H9 (cell line): ENCODE results near the gene PLA2G5. TPM values are rescaled to one million over a fixed set of nuclear protein-coding genes. Genes with fewer than 3 reads are reported as not detected.

Source experiments
- DNase-seq: peaks from one replicate; pipeline ENCODE4 v3.0.0-alpha.2; 2017
- H2AFZ ChIP-seq: one replicate; pipeline ENCODE4 v1.6.1; 2013; ENCODE audit warnings: mild to moderate bottlenecking, low read length, control low read depth, moderate library complexity
- H2AK5ac ChIP-seq: 2 replicates; pipeline ENCODE4 v1.6.1; 2013; ENCODE audit warnings: low read length, control low read depth, mixed read lengths; ENCODE audit not compliant: insufficient read length
- H2BK120ac ChIP-seq: one replicate; pipeline ENCODE4 v1.6.1; 2013; ENCODE audit warnings: low read depth, mild to moderate bottlenecking, low read length, control low read depth, inconsistent platforms; ENCODE audit not compliant: poor library complexity, severe bottlenecking
- H2BK12ac ChIP-seq: 2 replicates; pipeline ENCODE4 v1.6.1; 2013; ENCODE audit warnings: low read length, control low read depth, mixed read lengths, low read depth; ENCODE audit not compliant: insufficient read length
- H2BK15ac ChIP-seq: 2 replicates; pipeline ENCODE4 v1.6.1; 2013; ENCODE audit warnings: low read depth, low read length, control low read depth
- H2BK20ac ChIP-seq: one replicate; pipeline ENCODE4 v1.6.1; 2013; ENCODE audit warnings: low read depth, mild to moderate bottlenecking, low read length, control low read depth, inconsistent platforms; ENCODE audit not compliant: poor library complexity, severe bottlenecking
- H2BK5ac ChIP-seq: 2 replicates; pipeline ENCODE4 v1.6.1; 2013; ENCODE audit warnings: low read length, control low read depth, mixed read lengths; ENCODE audit not compliant: insufficient read length
- H3K14ac ChIP-seq: 2 replicates; pipeline ENCODE4 v1.6.1; 2013; ENCODE audit warnings: low read length, control low read depth; ENCODE audit not compliant: insufficient read depth
- H3K18ac ChIP-seq: 2 replicates; pipeline ENCODE4 v1.6.1; 2013; ENCODE audit warnings: low read depth, mild to moderate bottlenecking, mixed read lengths, low read length, control low read depth; ENCODE audit not compliant: insufficient read length
- H3K23ac ChIP-seq: 2 replicates; pipeline ENCODE4 v1.6.1; 2013; ENCODE audit warnings: low read length, control low read depth, mixed read lengths, low read depth; ENCODE audit not compliant: insufficient read length
- H3K23me2 ChIP-seq: 2 replicates; pipeline ENCODE4 v1.6.1; 2013; ENCODE audit warnings: low read depth, mild to moderate bottlenecking, mixed read lengths, low read length, control low read depth; ENCODE audit not compliant: insufficient read length, poor library complexity, severe bottlenecking
- H3K27ac ChIP-seq: 2 replicates; pipeline ENCODE4 v1.5.1; 2013; ENCODE audit warnings: low read length, control low read depth, mixed read lengths, low read depth; ENCODE audit not compliant: insufficient read length
- H3K27me3 ChIP-seq: 2 replicates; pipeline ENCODE4 v1.6.1; 2013; ENCODE audit warnings: low read length, control low read depth, inconsistent platforms; ENCODE audit not compliant: insufficient read depth
- H3K4ac ChIP-seq: 2 replicates; pipeline ENCODE4 v1.6.1; 2013; ENCODE audit warnings: low read depth, mild to moderate bottlenecking, control low read depth, inconsistent platforms, low read length, moderate library complexity
- H3K4me1 ChIP-seq: 2 replicates; pipeline ENCODE4 v1.6.1; 2013; ENCODE audit warnings: low read length, control low read depth, inconsistent platforms; ENCODE audit not compliant: insufficient read depth
- H3K4me2 ChIP-seq: 2 replicates; pipeline ENCODE4 v1.6.1; 2013; ENCODE audit warnings: low read length, control low read depth, mixed read lengths; ENCODE audit not compliant: insufficient read length, insufficient read depth
- H3K56ac ChIP-seq: 2 replicates; pipeline ENCODE4 v1.6.1; 2013; ENCODE audit warnings: low read depth, mild to moderate bottlenecking, mixed read lengths, low read length, control low read depth; ENCODE audit not compliant: insufficient read length
- H3K79me1 ChIP-seq: 2 replicates; pipeline ENCODE4 v1.6.1; 2013; ENCODE audit warnings: low read depth, mild to moderate bottlenecking, moderate library complexity, low read length, control low read depth, inconsistent platforms; ENCODE audit not compliant: insufficient read depth, poor library complexity, severe bottlenecking
- H3K79me2 ChIP-seq: 2 replicates; pipeline ENCODE4 v1.6.1; 2013; ENCODE audit warnings: low read length, control low read depth, inconsistent platforms; ENCODE audit not compliant: insufficient read depth
- H3K9ac ChIP-seq: 2 replicates; pipeline ENCODE4 v1.6.1; 2013; ENCODE audit warnings: low read length, control low read depth, mixed read lengths; ENCODE audit not compliant: insufficient read length; ENCODE audit errors: extremely low read depth
- H3K9me3 ChIP-seq: one replicate; pipeline ENCODE4 v1.6.1; 2013; ENCODE audit warnings: low read depth, low read length, inconsistent platforms; ENCODE audit not compliant: control insufficient read depth
- H3T11ph ChIP-seq: one replicate; pipeline ENCODE4 v1.6.1; 2013; ENCODE audit warnings: mild to moderate bottlenecking, low read length, control low read depth, inconsistent platforms
- H4K20me1 ChIP-seq: one replicate; pipeline ENCODE4 v1.6.1; 2013; ENCODE audit not compliant: control insufficient read depth, insufficient read length, insufficient read depth
- H4K5ac ChIP-seq: 2 replicates; pipeline ENCODE4 v1.6.1; 2013; ENCODE audit warnings: low read depth, mild to moderate bottlenecking, mixed read lengths, low read length, control low read depth; ENCODE audit not compliant: insufficient read length
- H4K8ac ChIP-seq: replicated peaks from 2 replicates; pipeline ENCODE4 v1.6.1; 2013; ENCODE audit warnings: low read length, control low read depth, mixed read lengths, low read depth; ENCODE audit not compliant: insufficient read length
- H4K91ac ChIP-seq: 2 replicates; pipeline ENCODE4 v1.6.1; 2013; ENCODE audit warnings: low read depth, mild to moderate bottlenecking, moderate library complexity, mixed read lengths, low read length, control low read depth; ENCODE audit not compliant: insufficient read length
- H3K27ac Mint-ChIP-seq, 3 experiments: 2 replicates in 2 of 3; 3 replicates in 1 of 3; pipeline ENCODE4 v1.8.0; 2020 to 2021; ENCODE audit warnings: mixed read lengths in 3 of 3, mild to moderate bottlenecking in 1 of 3, moderate library complexity in 1 of 3
- H3K27me3 Mint-ChIP-seq: 2 replicates; pipeline ENCODE4 v1.8.0; 2021; ENCODE audit warnings: low read depth, mild to moderate bottlenecking, moderate library complexity, mixed read lengths
- H3K36me3 Mint-ChIP-seq, 3 experiments: 2 replicates in 2 of 3; 3 replicates in 1 of 3; pipeline ENCODE4 v1.8.0; 2020 to 2021; ENCODE audit warnings: low read depth in 3 of 3, mixed read lengths in 3 of 3; ENCODE audit not compliant: insufficient read depth in 1 of 3
- H3K4me1 Mint-ChIP-seq, 2 experiments: 2 replicates each; pipeline ENCODE4 v1.8.0; 2020; ENCODE audit warnings: mixed read lengths in 2 of 2
- H3K4me3 Mint-ChIP-seq, 2 experiments: 2 replicates in 1 of 2; 3 replicates in 1 of 2; pipeline ENCODE4 v1.8.0; 2020 to 2021; ENCODE audit warnings: mild to moderate bottlenecking in 2 of 2, mixed read lengths in 2 of 2, moderate library complexity in 1 of 2
- H3K9me3 Mint-ChIP-seq, 2 experiments: 2 replicates in 1 of 2; 3 replicates in 1 of 2; pipeline ENCODE4 v1.8.0; 2020; ENCODE audit warnings: mild to moderate bottlenecking in 2 of 2, mixed read lengths in 2 of 2, moderate library complexity in 1 of 2
- CTCF ChIP-seq: fragments of 200-600 bp; sonication (generic); conservative IDR thresholded peaks from 3 replicates; pipeline ENCODE4 v1.8.0; 2021; ENCODE audit warnings: antibody characterized with exemption, mild to moderate bottlenecking
- WGBS: extraction: QIAGEN DNeasy Blood & Tissue Kit; methylation state at CpG from one replicate; pipeline ENCODE4 v1.1.7; 2013; ENCODE audit warnings: missing lambda C conversion rate, low lambda C conversion rate, mixed read lengths; ENCODE audit not compliant: insufficient read length; ENCODE audit errors: extremely low coverage; 5-methylcytosine and 5-hydroxymethylcytosine counted together
- total RNA-seq: library from RNA; stranded (reverse); gene quantifications from 2 replicates; pipeline ENCODE4 v1.2.1, GENCODE V29; 2021

Gene PLA2G5
- total RNA-seq, 1 experiment from 2014 or later: not detected

- H3K4me3 Mint-ChIP-seq: no peak overlapping the region
- Histone ChIP-seq H2BK20ac (no peak overlapping the region), H3K27ac (no peak overlapping the region), H3K79me1 (no peaks in the 10 kb centered on the region), H4K5ac (no peak overlapping the region), H2AFZ (no peak overlapping the region), H2BK12ac (no peak overlapping the region), H3K9me3 (no peaks in the 10 kb centered on the region), H3T11ph (no peak overlapping the region), H3K4me2 (no peak overlapping the region), H4K20me1 (no peaks in the 10 kb centered on the region), H3K56ac (no peak overlapping the region), H3K9ac (no peak overlapping the region), H4K91ac (no peak overlapping the region), H3K18ac (no peak overlapping the region), H3K23me2 (no peaks in the 10 kb centered on the region), H2BK5ac (no peak overlapping the region), H4K8ac (no peak overlapping the region), H2BK15ac (no peak overlapping the region), H3K27me3 (no peaks in the 10 kb centered on the region), H3K23ac (no peak overlapping the region), H3K79me2 (no peaks in the 10 kb centered on the region), H2BK120ac (no peak overlapping the region), H3K14ac (no peak overlapping the region), H2AK5ac (no peak overlapping the region), H3K4ac (no peak overlapping the region), H3K4me1 (no peaks in the 10 kb centered on the region)
- H3K27ac Mint-ChIP-seq: no peak overlapping the region
- H3K36me3 Mint-ChIP-seq: no peaks in the 10 kb centered on the region
- no peaks in the 10 kb centered on the region for H3K9me3 Mint-ChIP-seq
- TF ChIP-seq CTCF: no peak
- H3K4me1 Mint-ChIP-seq: peaks cover 4 to 6% of the 10 kb centered on the region in 2 experiments
- WGBS: no CpG with 5 or more reads among the region's 7 CpGs
- no peak for DNase-seq
- H3K27me3 Mint-ChIP-seq: peaks cover 5% of the 10 kb centered on the region; the same call in 1 of the 2 replicates
Observed at GRCh38 chr1:20072771-20073170, 2.8 kb downstream of the PLA2G5 start.
